ENCODE data around the gene TRIM32.

Gene TRIM32

GRCh38 chr9:116687074-116687753 is at the start of gene TRIM32:
Gene TRIM32, plus strand, starts transcription at chr9:116687305. Its CDS starts 10,438 bp downstream, at chr9:116697743.
- DNase-seq (ENCODE audit: low read depth in 2 of 2): peak; percentile 84 to 88

- DNase-seq (ENCODE audit: low read depth in 2 of 2): no peak
Measured at GRCh38 chr9:116639251-116639741, 47.8 kb upstream of the TRIM32 start.

- no peak for DNase-seq (ENCODE audit: low read depth in 2 of 2)
Measured at GRCh38 chr9:116641292-116642059, 45.6 kb upstream of the TRIM32 start.

GRCh38 chr9:116643691-116644090 is 43.4 kb upstream of the TRIM32 start:
- no peak for DNase-seq (ENCODE audit: low read depth in 2 of 2)

GRCh38 chr9:116644091-116644688 is 42.9 kb upstream of the TRIM32 start:
- DNase-seq (ENCODE audit: low read depth in 2 of 2): no peak

- DNase-seq (ENCODE audit: low read depth in 2 of 2): no peak
Measured at GRCh38 chr9:116646661-116647514, 40.2 kb upstream of the TRIM32 start.

GRCh38 chr9:116647515-116647809 is 39.6 kb upstream of the TRIM32 start:
- DNase-seq (ENCODE audit: low read depth in 2 of 2): no peak

GRCh38 chr9:116653348-116654058 is 33.6 kb upstream of the TRIM32 start:
- no peak for DNase-seq (ENCODE audit: low read depth in 2 of 2)

- no peak for DNase-seq (ENCODE audit: low read depth in 2 of 2)
Measured at GRCh38 chr9:116654059-116654355, 33.1 kb upstream of the TRIM32 start.

- no peak for DNase-seq (ENCODE audit: low read depth in 2 of 2)
Measured at GRCh38 chr9:116656501-116656971, 30.6 kb upstream of the TRIM32 start.

GRCh38 chr9:116656977-116657376 is 30.1 kb upstream of the TRIM32 start:
- no peak for DNase-seq (ENCODE audit: low read depth in 2 of 2)

GRCh38 chr9:116658265-116658664 is 28.8 kb upstream of the TRIM32 start:
- no peak for DNase-seq (ENCODE audit: low read depth in 2 of 2)

GRCh38 chr9:116661037-116661954 is 25.8 kb upstream of the TRIM32 start:
- no peak for DNase-seq (ENCODE audit: low read depth in 2 of 2)

GRCh38 chr9:116662646-116663310 is 24.3 kb upstream of the TRIM32 start:
- DNase-seq (ENCODE audit: low read depth in 2 of 2): no peak

GRCh38 chr9:116663581-116663980 is 23.5 kb upstream of the TRIM32 start:
- DNase-seq (ENCODE audit: low read depth in 2 of 2): no peak

- DNase-seq (ENCODE audit: low read depth in 2 of 2): no peak
Measured at GRCh38 chr9:116668970-116669695, 18.0 kb upstream of the TRIM32 start.

GRCh38 chr9:116671605-116672004 is 15.5 kb upstream of the TRIM32 start:
- no peak for DNase-seq (ENCODE audit: low read depth in 2 of 2)

GRCh38 chr9:116673375-116673774 is 13.7 kb upstream of the TRIM32 start:
- no peak for DNase-seq (ENCODE audit: low read depth in 2 of 2)

Data from stimulated activated CD8-positive, alpha-beta memory T cell treated with anti-CD3 and anti-CD28 coated beads, Interleukin-15, amount 100 ng/mL, for 48 hours (primary cell).